Measurements from ENCODE around the gene GNG11. TPM values are rescaled to one million over a fixed set of nuclear protein-coding genes. Genes with fewer than 3 reads are reported as not detected.

The GNG11 gene
- total RNA-seq, 1 donor from 2014 or later: 9.4 TPM

DNA sequence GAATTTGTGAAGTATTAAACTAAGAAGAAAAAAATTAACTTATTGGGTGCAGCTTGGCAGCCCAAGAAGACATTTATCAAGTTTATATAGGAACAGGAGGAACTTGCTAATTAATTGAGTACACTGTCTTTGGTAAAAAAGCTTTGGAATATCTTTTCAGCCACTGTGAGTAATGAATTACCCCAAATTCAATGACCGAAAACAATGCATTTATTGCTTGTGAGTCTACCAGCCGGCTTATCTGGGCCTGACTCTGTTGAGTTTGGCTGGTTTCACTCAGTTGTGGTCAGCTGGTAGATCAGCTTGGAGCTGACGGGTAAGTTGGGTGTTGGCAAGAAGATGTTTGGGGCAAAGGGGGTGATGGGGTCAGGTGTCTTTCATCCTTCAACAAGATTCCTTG, 11.6 kb downstream of the GNG11 start:
- H3K4me1 Mint-ChIP-seq (ENCODE audit: low read depth): peaks cover 16% of the 10 kb centered on the region
- TF ChIP-seq, protein P1, sequence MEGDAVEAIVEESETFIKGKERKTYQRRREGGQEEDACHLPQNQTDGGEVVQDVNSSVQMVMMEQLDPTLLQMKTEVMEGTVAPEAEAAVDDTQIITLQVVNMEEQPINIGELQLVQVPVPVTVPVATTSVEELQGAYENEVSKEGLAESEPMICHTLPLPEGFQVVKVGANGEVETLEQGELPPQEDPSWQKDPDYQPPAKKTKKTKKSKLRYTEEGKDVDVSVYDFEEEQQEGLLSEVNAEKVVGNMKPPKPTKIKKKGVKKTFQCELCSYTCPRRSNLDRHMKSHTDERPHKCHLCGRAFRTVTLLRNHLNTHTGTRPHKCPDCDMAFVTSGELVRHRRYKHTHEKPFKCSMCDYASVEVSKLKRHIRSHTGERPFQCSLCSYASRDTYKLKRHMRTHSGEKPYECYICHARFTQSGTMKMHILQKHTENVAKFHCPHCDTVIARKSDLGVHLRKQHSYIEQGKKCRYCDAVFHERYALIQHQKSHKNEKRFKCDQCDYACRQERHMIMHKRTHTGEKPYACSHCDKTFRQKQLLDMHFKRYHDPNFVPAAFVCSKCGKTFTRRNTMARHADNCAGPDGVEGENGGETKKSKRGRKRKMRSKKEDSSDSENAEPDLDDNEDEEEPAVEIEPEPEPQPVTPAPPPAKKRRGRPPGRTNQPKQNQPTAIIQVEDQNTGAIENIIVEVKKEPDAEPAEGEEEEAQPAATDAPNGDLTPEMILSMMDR (IDR thresholded peaks at IDR 0.05): no peak
- no peak for DNase-seq (ENCODE audit: low spot score)
- H3K36me3 Mint-ChIP-seq (ENCODE audit: low read depth): no peaks in the 10 kb centered on the region
- no peaks in the 10 kb centered on the region for H3K27me3 Mint-ChIP-seq (ENCODE audit: low read depth)
- H3K4me3 Mint-ChIP-seq (ENCODE audit: unreplicated experiment): no peak overlapping the region
- H3K27ac Mint-ChIP-seq (ENCODE audit: unreplicated experiment): no peak overlapping the region
- H3K9me3 Mint-ChIP-seq (ENCODE audit: low read depth): no peaks in the 10 kb centered on the region

DNA sequence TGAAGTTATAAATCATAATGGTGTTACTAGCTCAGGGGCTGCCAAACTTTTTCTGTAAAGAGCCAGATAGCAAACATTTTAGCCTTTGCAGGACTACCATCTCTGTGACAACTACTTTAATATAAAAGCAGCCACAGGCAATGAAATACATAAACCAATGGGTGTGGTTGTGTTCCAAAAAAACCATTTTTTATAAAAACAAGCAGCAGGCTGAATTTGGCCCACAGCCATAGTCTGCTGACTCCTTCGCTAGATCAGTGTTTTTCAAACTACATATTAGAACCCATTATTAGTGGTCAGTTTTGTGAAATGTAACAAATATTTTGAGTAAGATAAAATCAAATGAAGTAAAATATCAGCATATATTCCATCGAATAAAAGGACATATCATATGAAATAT, 13.6 kb downstream of the GNG11 start:
- Mint-ChIP-seq H3K27ac (ENCODE audit: unreplicated experiment) (no peak overlapping the region), H3K4me1 (ENCODE audit: low read depth) (peaks cover 20% of the 10 kb centered on the region), H3K27me3 (ENCODE audit: low read depth) (no peaks in the 10 kb centered on the region), H3K36me3 (ENCODE audit: low read depth) (no peaks in the 10 kb centered on the region), H3K9me3 (ENCODE audit: low read depth) (no peaks in the 10 kb centered on the region), H3K4me3 (ENCODE audit: unreplicated experiment) (no peak overlapping the region)
- DNase-seq (ENCODE audit: low spot score): no peak
- TF ChIP-seq, protein P1 (IDR thresholded peaks at IDR 0.05): no peak

DNA sequence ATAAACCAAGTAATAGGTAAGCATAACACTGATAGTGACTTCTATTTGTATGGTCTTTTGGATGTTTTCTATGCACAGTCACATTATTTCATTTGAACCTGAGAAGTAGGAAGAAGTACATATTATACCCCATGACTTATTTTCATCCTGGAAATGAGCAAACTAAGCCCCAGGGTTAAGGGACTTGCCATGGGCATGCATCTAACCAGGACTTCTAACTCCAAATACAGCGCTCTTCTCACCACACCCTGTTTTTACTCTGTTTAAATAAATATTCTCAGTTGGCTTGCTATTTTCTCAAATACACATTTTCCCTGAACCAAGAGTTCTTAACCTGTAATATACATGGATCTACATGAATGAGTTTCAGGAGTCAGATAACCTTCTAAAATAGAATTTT, 16.3 kb downstream of the GNG11 start:
- no peaks in the 10 kb centered on the region for H3K9me3 Mint-ChIP-seq (ENCODE audit: low read depth)
- peaks cover 23% of the 10 kb centered on the region for H3K4me1 Mint-ChIP-seq (ENCODE audit: low read depth)
- no peaks in the 10 kb centered on the region for H3K36me3 Mint-ChIP-seq (ENCODE audit: low read depth)
- no peak for DNase-seq (ENCODE audit: low spot score)
- no peak overlapping the region for H3K4me3 Mint-ChIP-seq (ENCODE audit: unreplicated experiment)
- TF ChIP-seq, protein P1 (IDR thresholded peaks at IDR 0.05): no peak
- no peaks in the 10 kb centered on the region for H3K27me3 Mint-ChIP-seq (ENCODE audit: low read depth)
- no peak overlapping the region for H3K27ac Mint-ChIP-seq (ENCODE audit: unreplicated experiment)

DNA sequence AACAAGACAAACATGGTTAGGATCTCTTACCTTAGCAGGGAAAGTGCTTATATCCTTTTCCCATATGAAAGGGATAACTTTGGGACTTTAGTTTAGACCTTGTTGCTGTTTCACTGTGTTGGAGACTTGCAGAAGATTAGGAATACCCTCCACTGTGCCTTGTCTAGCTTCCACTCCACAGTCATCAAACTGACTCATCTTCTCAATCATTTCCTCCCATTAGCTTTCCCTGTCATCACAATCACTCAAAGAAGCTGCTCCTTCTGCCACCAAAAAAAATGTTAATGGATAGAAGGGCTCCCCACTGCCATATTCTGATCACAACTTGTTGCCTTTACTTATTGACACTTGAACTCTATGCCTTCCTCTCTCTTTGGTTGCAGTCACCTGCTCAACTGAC, 16.8 kb downstream of the GNG11 start:
- H3K4me1 Mint-ChIP-seq (ENCODE audit: low read depth): peaks cover 23% of the 10 kb centered on the region

DNA sequence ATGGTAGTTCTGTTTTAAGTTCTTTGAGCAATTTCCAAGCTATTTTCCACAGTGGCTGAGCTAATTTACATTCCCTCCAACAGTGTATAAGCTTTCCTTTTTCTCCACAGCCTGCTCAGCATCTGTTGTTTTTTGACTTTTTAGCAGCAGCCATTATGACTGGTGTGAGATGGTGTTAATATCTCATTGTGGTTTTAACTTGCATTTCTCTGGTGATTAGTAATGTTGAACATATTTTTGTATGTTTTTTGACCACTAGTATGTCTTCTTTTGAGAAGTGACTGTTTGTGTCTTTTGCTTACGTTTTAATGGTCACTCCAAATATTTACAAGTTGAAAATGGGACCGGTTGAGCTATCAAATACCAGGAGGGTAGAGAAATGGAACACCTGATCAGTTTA, 20.4 kb downstream of the GNG11 start:
- Mint-ChIP-seq H3K27ac (ENCODE audit: unreplicated experiment) (no peak overlapping the region), H3K27me3 (ENCODE audit: low read depth) (no peaks in the 10 kb centered on the region), H3K36me3 (ENCODE audit: low read depth) (no peaks in the 10 kb centered on the region), H3K4me1 (ENCODE audit: low read depth) (peaks cover 16% of the 10 kb centered on the region), H3K4me3 (ENCODE audit: unreplicated experiment) (no peak overlapping the region), H3K9me3 (ENCODE audit: low read depth) (no peaks in the 10 kb centered on the region)
- TF ChIP-seq, protein P1 (IDR thresholded peaks at IDR 0.05): no peak
- no peak for DNase-seq (ENCODE audit: low spot score)

More for the DNA sequence above, 16.8 kb downstream of the GNG11 start:
- Mint-ChIP-seq H3K4me3 (ENCODE audit: unreplicated experiment) (no peak overlapping the region), H3K27me3 (ENCODE audit: low read depth) (no peaks in the 10 kb centered on the region), H3K36me3 (ENCODE audit: low read depth) (no peaks in the 10 kb centered on the region), H3K27ac (ENCODE audit: unreplicated experiment) (no peak overlapping the region), H3K9me3 (ENCODE audit: low read depth) (no peaks in the 10 kb centered on the region)
- TF ChIP-seq, protein P1 (IDR thresholded peaks at IDR 0.05): no peak
- DNase-seq (ENCODE audit: low spot score): no peak

Data from chondrocyte (in vitro differentiated cells).